ENCODE measurements around the gene PRSS22. TPM values are rescaled to one million over a fixed set of nuclear protein-coding genes. Genes with fewer than 3 reads are reported as not detected.

PRSS22 gene
- total and polyA plus RNA-seq, 2 donors (not counting 1 experiment from before 2014, with no cell fraction given), result not detected

DNA sequence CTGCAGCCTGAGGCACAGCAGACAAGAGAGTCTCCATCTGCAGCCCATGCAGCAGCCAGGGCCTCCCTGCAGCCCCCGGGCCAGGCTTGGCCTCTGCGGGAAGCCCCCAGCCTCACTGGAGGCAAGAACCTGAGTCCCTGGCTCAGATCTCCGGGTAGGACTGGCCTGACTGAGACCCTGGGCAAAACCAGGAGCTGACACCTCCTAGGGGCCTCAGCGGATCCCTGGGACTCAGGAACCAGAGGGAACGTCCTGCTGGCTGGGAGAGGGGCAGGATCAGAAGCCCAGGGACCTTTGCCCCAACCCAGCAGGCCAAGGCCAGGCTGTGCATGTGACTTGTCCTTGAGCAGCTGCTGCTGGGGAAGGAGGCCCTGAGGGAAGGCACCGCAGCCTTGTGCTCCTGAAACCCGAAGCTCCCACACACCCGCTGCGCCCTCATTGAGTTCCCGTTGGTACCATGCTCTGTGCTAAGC lies 42.6 kb downstream of the PRSS22 start:
- ATAC-seq (ENCODE audit: low read depth) (no peak), DNase-seq (no peak)
- Histone ChIP-seq H3K79me2 (ENCODE audit: control insufficient read depth, insufficient read depth, low read length) (no peaks in the 10 kb centered on the region), H3K27ac (ENCODE audit: low read length in 2 of 2) (no peak overlapping the region), H4K20me1 (ENCODE audit: control insufficient read depth, insufficient read depth, low read length, poor library complexity, severe bottlenecking) (no peaks in the 10 kb centered on the region), H3K27me3 (replicated peaks in 1 of 4; ENCODE audit: control extremely low read depth in 1 of 4, control insufficient read depth in 3 of 4, insufficient read depth in 4 of 4, low read length in 3 of 4) (peaks cover 0 to 12% (median 2%) of the 10 kb centered on the region in 4 experiments), H3K9ac (ENCODE audit: low read length) (no peak overlapping the region), H2AFZ (ENCODE audit: insufficient read depth, low read depth, low read length, poor library complexity, severe bottlenecking) (no peak overlapping the region), H3K36me3 (replicated peaks in 1 of 2; ENCODE audit: control extremely low read depth in 1 of 2, control insufficient read depth in 1 of 2, extremely low read depth in 1 of 2, insufficient read depth in 2 of 2, low read length in 1 of 2) (no peaks in the 10 kb centered on the region), H3K9me3 (ENCODE audit: control extremely low read depth in 1 of 3, control insufficient read depth in 2 of 3, insufficient read depth in 1 of 3, low read length in 2 of 3) (no peaks in the 10 kb centered on the region), H3K4me3 (ENCODE audit: control extremely low read depth in 1 of 5, extremely low read depth in 1 of 5, insufficient read depth in 1 of 5, low read depth in 2 of 5, low read length in 4 of 5) (no peak overlapping the region), H3K4me2 (replicated peaks; ENCODE audit: low read depth, low read length, poor library complexity, severe bottlenecking) (no peak overlapping the region), H3K4me1 (ENCODE audit: control insufficient read depth in 2 of 2, insufficient read depth in 2 of 2, low read length in 2 of 2) (no peaks in the 10 kb centered on the region)
- Mint-ChIP-seq H3K9me3 (ENCODE audit: insufficient read depth) (no peaks in the 10 kb centered on the region), H3K4me3 (no peak overlapping the region), H3K27ac (no peak overlapping the region), H3K27me3 (peaks cover 17% of the 10 kb centered on the region), H3K4me1 (no peaks in the 10 kb centered on the region)
- 73% methylated on average over 5 of the region's 10 CpGs for WGBS (ENCODE audit: insufficient coverage)
- intact Hi-C loops (cut with micrococcal nuclease), result no loop called here
- ChIA-PET CTCF (no interaction called here), POLR2A (no interaction called here)
- TF ChIP-seq EZH2 (IDR thresholded peaks at IDR 0.05; ENCODE audit: borderline replicate concordance, insufficient read depth, low read depth, low read length, poor library complexity, severe bottlenecking), result no peak

DNA sequence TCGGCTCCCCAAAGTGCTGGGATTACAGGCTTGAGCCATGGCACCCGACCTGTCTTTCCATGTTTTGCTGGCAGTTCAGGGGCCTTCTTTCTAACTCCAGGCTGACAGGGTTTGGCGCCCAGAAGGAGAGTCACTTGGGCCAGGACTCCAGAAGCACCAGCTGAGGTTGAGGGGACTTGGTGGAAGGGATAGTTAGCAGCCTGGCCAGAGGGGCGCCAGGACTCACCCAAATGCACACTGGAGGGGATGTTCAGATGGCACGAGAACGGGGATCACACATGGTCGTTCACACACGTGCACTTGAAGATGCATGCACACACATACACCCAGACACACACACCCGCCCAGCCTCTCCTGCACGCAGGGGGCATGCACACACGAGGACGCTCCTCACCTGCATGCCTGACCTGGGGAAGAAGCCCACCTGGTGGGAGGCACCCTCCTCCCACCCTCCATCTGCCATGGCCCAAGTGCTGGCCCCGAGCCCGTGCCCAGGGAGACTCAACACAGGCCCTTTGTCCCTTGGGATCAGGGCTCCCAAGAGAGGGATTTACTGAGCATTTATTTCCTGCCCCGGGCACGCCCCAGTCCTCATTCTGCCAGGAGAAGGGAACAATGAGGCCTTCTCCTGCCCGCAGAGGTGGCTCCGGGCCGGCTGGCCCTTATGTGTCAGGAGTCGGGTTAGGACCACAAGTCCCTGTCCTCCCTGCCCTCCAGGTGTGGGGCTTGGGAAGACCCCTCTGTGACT lies 43.2 kb downstream of the PRSS22 start:
- no peaks in the 10 kb centered on the region for H3K4me1 ChIP-seq (ENCODE audit: control insufficient read depth in 2 of 2, insufficient read depth in 2 of 2, low read length in 2 of 2)
- ChIA-PET POLR2A (no interaction called here), CTCF (no interaction called here)
- Mint-ChIP-seq H3K9me3 (ENCODE audit: insufficient read depth) (no peaks in the 10 kb centered on the region), H3K4me1 (no peaks in the 10 kb centered on the region), H3K27me3 (peaks cover 21% of the 10 kb centered on the region), H3K27ac (no peak overlapping the region), H3K4me3 (no peak overlapping the region)
- no peak for TF ChIP-seq EZH2 (IDR thresholded peaks at IDR 0.05; ENCODE audit: borderline replicate concordance, insufficient read depth, low read depth, low read length, poor library complexity, severe bottlenecking)
- TF ChIP-seq, protein P1, sequence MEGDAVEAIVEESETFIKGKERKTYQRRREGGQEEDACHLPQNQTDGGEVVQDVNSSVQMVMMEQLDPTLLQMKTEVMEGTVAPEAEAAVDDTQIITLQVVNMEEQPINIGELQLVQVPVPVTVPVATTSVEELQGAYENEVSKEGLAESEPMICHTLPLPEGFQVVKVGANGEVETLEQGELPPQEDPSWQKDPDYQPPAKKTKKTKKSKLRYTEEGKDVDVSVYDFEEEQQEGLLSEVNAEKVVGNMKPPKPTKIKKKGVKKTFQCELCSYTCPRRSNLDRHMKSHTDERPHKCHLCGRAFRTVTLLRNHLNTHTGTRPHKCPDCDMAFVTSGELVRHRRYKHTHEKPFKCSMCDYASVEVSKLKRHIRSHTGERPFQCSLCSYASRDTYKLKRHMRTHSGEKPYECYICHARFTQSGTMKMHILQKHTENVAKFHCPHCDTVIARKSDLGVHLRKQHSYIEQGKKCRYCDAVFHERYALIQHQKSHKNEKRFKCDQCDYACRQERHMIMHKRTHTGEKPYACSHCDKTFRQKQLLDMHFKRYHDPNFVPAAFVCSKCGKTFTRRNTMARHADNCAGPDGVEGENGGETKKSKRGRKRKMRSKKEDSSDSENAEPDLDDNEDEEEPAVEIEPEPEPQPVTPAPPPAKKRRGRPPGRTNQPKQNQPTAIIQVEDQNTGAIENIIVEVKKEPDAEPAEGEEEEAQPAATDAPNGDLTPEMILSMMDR (IDR thresholded peaks at IDR 0.05), result no peak
- H2AFZ ChIP-seq (ENCODE audit: insufficient read depth, low read depth, low read length, poor library complexity, severe bottlenecking), result no peak overlapping the region
- no peaks in the 10 kb centered on the region for H3K36me3 ChIP-seq (replicated peaks in 1 of 2; ENCODE audit: control extremely low read depth in 1 of 2, control insufficient read depth in 1 of 2, extremely low read depth in 1 of 2, insufficient read depth in 2 of 2, low read length in 1 of 2)
- 87% methylated on average over 20 of the region's 20 CpGs for WGBS (ENCODE audit: insufficient coverage)
- no peak overlapping the region for H3K4me2 ChIP-seq (replicated peaks; ENCODE audit: low read depth, low read length, poor library complexity, severe bottlenecking)
- no peaks in the 10 kb centered on the region for H4K20me1 ChIP-seq (ENCODE audit: control insufficient read depth, insufficient read depth, low read length, poor library complexity, severe bottlenecking)
- H3K79me2 ChIP-seq (ENCODE audit: control insufficient read depth, insufficient read depth, low read length), result no peaks in the 10 kb centered on the region
- no peak overlapping the region for H3K4me3 ChIP-seq (ENCODE audit: control extremely low read depth in 1 of 5, extremely low read depth in 1 of 5, insufficient read depth in 1 of 5, low read depth in 2 of 5, low read length in 4 of 5)
- no peak overlapping the region for H3K27ac ChIP-seq (ENCODE audit: low read length in 2 of 2)
- ATAC-seq (ENCODE audit: low read depth) (no peak), DNase-seq (no peak)
- intact Hi-C loops (cut with micrococcal nuclease), result no loop called here
- peaks cover 0 to 12% (median 2%) of the 10 kb centered on the region in 4 experiments for H3K27me3 ChIP-seq (replicated peaks in 1 of 4; ENCODE audit: control extremely low read depth in 1 of 4, control insufficient read depth in 3 of 4, insufficient read depth in 4 of 4, low read length in 3 of 4)
- H3K9me3 ChIP-seq (ENCODE audit: control extremely low read depth in 1 of 3, control insufficient read depth in 2 of 3, insufficient read depth in 1 of 3, low read length in 2 of 3), result no peaks in the 10 kb centered on the region
- no peak overlapping the region for H3K9ac ChIP-seq (ENCODE audit: low read length)

Data from B cell (primary cell).